GM18502 (cell line): Measurements from ENCODE around the gene TUB.

ENCODE experiments used
- ATAC-seq: cut with Tn5 transposase; IDR thresholded peaks from one replicate; pipeline ENCODE4 v1.9.1; 2021; ENCODE audit warnings: mild to moderate bottlenecking; ENCODE audit not compliant: unreplicated experiment, poor library complexity

TUB gene

DNA sequence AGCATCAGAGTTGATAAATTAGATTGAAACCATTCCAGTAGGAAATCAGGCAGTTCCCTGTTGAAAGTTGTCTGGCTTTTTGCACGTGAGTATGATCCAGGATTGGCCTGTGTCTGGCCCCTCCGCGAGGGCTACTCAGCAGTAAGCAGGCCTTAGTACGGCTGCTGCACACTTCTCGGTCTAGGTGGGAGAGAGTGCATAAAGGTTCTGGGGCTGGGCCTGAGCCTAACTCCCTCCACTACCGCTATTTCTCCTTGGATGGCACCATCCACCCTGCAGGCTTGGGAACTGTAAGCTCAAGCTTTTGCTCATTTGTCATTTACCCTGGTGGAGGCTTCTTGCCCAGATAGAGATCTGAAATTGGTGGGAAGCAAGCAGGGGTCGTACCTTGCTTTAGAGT is 22.0 kb downstream of the TUB start:
- no peak for ATAC-seq

DNA sequence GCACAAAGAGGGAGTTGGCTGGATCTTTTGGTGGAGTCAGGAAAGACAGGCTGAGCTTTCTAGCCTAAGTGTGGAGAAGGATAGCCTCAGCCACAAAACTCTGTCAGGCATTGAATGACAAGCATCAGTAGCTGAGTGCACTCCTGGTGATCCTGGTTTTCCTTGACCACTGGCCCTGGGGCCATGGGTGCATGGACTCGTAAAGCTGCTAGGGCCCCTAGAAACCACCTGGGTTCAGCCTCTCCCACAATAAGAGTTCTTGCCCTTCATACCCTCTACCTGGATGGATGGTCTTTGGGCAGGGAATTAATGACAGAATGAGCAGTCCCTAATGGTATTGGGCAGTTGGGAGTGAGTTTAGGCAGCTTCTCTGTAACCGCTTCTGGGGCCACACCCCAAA is 22.9 kb downstream of the TUB start:
- no peak for ATAC-seq

DNA sequence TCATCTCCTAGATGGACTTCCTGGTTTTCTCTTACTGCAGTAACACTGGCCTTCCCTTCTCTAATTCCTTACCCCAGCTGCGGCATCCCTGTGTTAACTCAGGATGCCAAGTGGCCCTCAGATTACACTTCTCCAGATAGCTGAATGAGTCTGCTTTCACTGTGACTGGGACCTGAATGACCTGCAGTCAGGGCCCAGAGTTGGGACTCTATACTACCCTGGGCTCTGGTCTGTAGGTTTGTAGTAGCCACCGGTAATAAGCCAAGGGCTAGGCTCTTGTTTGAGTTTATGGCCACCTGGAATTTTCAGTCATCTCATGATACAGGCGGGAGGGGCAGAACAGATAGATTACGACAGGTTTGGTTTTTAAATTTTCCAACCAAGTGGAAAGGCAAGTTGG is 24.1 kb downstream of the TUB start:
- ATAC-seq = no peak

DNA sequence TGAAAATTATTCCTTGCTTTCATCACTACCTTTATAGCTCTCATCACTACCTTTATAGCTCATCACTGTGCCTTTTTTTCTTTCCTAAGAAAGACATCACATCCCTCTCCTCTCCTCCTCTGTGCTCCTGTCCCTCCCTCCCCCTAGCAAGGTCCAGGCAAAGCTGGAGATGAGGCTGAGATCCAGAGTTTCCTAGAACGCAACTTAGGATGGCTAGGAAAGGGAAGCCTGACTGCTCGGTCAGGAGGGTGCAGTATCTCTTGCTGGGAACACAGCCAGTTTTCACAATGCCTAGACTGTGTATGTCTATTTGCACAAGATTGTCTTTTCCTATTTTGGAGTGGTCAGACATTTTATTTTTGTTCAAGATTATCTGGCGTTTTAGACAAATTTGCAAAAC is 24.7 kb downstream of the TUB start:
- no peak for ATAC-seq

DNA sequence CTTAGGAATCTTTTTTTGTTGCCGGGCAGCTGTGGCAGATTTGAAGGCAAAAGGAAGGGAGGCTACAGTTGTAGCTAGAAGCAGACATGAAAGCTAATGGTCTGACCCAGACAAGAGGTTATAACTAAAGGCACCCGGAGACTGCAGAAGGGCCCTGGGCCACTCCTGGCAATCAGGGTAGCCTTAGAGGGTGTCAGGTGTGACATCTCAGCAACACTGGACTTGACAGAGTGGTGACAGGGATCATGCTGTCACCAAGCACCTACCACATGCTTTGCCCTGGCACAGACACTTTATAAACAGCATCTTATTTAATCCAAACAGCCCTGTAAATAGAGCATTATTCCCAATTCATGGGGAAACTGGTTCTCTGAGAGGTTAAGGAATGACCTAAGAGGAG is 25.7 kb downstream of the TUB start:
- no peak for ATAC-seq

DNA sequence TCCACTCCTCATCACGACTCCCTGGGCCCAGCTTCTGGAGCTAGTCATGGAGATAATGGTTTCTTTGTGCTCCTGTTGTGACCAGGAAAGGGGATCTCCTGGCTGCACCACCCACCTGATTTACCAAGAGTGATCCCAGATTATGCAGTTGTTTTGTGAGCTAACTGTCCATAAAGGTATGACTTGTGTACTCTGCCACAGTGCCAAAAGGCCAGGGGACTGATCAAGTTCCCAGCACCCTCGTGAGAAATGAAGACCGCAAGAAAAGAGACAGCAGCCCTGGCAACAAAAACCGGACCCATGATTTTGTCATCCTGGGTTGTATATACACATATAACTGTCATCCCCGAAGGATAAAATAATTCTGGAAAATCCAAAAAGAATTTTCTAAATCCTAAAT is 26.6 kb downstream of the TUB start:
- no peak for ATAC-seq

DNA sequence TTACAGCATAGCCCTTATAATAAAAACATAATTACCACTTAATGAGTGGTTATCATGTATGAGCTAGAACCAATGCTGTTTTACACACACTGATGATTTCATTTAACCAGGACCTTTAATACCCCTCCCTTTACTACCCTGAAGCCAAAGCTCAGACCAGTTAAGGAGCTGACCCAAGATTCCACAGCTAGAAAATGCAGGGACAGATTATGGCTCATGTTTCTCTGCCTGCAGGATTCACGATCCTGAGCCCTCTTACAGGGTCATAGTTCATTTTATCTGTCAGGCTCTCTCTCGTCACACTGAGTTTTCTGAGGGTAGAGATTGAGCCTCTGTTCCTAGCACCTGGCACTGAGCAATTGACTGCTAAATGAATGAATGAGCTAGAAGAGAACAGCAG is 27.4 kb downstream of the TUB start:
- no peak for ATAC-seq

DNA sequence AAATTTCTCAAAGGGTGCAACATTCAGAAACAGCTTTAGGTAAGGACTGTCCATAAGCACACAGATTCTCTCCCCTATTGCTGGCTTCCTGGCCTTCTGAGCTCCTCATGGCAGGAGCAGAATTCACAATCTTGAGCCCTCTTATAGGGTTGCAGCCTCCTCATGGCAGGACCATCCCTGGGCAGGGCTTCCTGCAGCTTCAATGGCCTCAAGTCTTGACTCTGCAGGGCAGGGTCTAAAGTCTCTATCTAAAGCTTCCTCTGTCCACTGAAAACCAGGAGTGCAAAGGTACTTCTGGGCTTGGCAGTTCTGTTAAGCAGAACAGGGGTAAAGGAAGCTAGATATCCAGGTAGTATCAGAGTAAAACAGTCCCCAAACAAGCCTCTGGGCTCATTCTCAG is 28.7 kb downstream of the TUB start:
- no peak for ATAC-seq

DNA sequence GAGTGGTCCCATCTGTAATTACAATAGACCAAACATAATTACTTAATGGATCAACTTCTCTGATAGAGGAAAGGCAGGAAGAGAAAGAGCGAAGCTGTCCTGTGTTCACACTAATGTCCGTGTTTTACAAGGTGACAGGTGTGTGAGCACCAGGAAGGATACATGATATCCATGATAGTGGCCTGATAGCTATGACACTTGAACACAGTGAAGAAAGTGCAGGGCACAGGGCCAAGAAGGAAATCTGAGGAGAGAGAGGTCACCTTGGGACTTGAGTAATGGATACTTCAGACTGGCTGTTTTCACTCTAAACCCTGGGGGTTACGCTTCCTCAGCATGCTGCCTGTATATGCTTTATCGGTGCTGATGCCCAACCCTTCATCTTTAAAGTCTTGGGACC is 29.4 kb downstream of the TUB start:
- ATAC-seq = no peak

DNA sequence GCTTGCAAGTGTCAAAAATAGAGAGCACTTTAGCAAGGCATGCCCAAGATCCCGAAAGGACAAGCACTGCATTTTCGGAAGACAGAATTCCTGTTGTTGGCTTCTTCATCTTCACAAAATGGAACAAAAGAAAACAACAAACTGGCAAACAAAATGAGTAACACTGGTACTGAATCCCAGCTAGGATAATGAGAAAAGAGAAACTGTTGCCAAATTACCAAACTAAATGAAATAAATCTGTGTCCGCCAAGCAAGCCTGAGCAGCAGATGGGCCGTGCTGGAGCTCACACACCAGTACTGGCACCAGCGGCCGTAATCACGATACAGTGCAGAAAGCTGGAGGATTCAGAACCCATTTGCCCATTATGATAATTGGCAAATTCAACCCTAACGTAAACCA is 30.6 kb downstream of the TUB start:
- no peak for ATAC-seq

DNA sequence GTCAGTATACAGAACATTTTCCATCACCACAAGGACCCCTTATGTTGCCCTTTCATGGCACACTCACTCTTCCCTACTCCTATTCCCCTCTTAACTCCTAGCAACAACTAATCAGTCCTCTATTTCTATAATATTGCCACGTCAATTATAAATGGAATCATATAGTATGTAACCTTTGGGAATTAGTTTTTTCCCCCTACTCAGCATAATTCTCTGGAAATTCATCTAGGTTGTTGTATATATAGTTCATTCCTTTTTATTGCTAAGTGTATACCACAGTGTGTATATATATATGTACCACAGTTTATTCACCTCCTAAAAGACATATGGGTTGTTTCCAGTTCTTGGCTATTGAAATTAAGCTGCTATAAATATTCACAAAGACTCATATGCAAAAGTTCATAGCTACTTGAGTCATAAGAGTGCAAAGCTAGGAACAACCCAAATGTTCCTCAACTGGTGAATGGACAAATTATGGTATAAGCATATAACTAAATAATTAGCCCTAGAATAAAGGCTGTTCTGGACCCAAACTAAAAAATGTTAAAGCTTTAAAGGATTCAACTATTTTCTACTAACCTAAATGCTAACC is 41.3 kb downstream of the TUB start:
- ATAC-seq = no peak

DNA sequence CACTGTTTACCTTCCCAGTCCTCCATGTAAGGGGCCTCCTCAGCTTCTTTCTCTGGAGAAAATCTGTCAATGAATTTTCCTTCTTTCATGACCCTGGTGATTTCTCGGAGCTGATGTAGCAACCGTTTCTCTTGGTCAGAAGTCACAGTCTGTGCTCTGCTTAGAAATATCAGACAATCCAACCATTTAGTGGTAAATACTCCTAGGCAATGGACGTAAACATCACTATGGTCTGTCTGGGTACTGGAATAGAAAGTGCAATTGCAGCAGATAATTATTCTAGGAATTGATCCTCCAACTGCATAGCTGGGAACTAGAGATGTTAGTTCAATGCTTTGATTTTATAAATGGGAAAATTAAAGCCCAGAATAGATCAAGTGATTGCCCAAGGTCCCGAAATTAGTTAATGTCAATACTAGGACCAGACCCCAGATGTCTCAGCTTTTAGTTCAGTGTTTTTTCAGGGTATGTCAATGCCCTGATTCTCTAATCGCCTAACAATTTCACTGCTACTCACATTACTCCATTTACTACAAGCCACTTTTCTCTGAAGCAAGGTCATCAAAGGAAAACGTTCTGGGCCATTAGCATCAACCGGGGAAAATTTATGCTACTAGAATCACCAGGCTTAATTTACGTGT is 45.8 kb downstream of the TUB start:
- no peak for ATAC-seq

DNA sequence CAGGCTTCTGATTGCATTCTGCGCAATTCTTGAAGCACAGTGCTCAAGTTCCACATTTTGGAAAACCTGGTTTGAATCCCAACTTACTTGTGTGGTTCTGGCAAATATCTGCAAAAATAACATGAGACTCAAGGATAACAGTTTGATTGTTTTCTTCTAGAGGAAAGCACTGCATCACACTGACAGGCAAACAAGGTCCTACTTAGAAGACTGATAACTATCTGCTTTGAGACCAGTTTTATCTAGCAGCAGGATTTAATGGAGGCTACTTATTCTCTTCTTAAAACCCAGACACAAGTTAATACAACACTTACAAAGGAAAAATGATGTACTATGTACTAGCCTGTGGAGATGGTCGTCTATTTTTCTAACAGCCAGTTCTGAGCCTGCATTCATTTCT is 46.4 kb downstream of the TUB start:
- ATAC-seq = no peak

DNA sequence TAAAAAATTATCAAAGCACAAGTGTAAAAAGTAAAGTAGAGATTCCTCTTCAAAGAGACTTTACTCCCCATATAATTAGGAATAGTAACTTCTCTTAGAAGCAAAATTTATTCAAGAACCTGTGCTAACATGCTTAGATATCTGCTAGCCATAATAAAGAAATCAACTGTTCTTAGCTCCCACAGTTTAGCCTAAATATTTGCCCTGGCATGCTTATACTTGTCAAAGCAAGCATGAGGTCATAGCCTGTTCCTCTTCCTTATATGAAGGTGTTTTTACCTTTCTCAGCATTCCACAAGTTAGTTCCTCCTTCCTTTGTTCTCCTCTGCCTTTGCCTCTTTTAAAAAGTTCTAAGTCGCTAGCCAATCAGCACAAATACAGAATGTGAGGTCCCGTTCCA is 57.5 kb downstream of the TUB start:
- no peak for ATAC-seq

DNA sequence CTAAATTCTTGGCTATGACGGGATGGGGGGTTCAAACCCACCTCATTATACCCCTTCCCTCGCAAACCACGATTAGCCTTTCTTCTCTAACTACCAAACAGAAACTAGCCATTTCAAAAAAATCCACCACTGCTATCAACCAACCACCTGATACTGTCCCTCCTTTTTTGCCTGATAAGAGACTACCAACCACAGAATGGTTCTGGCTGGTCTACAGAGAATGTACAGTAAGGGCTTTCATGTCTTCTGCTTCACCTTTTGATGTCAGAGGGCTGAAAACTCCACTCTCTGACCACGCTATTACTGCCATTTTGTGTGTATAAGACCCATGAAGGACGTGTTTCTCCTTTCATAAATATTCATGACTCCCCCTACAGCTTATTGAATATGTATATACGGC is 68.7 kb downstream of the TUB start:
- ATAC-seq = no peak
